Ramos (cell line): ENCODE measurements around the gene GRIK2.
"Not testable (repeated sequence)": the region's sequence is repeated elsewhere in the genome, so short reads cannot be mapped to it uniquely, and the experiment has no call there.

Experiments used
- in situ Hi-C: fragments of 300-500 bp; cut with MboI; formaldehyde crosslinking; loops from one replicate; pipeline ENCODE4 v1.14.3; 2022; ENCODE audit warnings: low sequenced_read_pairs; ENCODE audit not compliant: unreplicated experiment

GRIK2 gene

DNA sequence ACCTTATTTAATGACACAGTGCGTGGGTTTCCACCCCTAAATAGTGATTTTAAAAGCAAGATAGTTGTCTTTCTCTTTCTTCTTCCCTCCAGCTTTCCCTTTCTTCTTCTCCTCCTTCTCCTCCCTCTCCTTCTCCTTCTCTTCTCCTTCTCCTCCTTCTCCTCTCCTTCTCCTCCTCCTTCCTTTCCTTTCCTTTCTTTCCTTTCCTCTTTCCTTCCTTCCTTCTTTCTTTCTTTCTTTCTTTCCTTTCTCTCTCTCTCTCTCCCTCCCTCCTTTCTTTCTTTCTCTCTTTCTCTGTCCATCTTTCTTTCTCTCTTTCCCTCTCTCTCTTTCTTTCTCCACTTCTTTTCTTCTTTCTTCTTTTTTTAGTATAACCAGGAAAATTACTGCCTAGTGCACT, 670.6 kb downstream of the GRIK2 start:
- in situ Hi-C loops = no loop called here

DNA sequence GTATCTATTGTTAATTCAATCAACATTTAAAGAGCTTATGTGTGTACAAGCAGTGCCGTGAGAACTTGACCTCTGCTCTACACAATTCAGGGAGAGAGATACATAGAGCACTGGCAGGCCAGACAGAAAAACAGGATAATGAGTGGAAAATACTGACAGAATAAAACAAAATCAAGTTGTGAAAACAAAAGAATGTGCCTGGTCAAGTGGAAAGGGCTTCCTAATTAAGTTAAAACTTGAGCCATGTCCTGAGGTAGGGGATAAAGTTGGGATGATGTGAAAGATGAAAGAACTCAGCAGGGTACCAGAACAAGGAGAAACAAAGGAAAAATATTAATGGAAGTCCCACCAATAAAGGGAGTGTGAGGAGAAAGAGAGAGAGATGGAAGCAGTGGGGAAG, 672.8 kb downstream of the GRIK2 start:
- in situ Hi-C loops = no loop called here

DNA sequence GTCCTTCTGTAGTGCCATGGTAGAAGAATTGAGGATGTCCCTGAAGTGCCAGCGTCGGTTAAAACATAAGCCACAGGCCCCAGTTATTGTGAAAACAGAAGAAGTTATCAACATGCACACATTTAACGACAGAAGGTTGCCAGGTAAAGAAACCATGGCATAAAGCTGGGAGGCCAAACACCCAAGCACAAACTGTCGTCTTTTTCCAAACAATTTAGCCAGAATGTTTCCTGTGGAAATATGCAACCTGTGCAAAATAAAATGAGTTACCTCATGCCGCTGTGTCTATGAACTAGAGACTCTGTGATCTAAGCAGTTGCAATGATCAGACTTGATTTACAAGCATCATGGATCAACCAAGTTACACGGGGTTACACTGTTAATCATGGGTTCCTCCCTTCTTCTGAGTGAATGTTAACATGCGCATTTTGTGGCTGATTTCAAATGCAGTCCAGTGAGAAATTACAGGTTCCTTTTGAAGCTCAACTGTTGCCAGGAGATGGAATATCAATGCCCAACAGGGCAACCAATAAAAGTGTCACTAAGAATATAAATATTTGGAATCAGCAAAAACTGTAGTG, 674.9 kb downstream of the GRIK2 start:
- in situ Hi-C loops = no loop called here

DNA sequence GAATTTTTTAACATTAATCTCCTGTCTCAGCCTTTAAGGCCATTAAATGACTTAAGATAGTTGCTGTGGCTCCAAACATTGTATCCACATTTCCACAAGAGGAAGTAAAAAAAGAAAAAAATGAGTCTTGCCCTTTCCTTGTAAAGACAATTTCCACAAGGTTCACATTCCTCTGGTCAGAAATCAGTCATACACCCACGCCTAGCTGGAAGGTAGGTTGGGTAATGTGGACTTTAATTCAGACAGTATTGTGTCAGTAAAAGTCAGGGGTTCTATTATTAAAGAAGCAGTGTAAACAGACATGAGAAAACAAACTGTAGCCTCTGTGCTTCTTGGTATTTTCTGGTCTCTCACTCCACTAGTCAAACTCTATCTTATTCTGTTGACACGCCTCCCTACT, 682.0 kb downstream of the GRIK2 start:
- in situ Hi-C loops = no loop called here

DNA sequence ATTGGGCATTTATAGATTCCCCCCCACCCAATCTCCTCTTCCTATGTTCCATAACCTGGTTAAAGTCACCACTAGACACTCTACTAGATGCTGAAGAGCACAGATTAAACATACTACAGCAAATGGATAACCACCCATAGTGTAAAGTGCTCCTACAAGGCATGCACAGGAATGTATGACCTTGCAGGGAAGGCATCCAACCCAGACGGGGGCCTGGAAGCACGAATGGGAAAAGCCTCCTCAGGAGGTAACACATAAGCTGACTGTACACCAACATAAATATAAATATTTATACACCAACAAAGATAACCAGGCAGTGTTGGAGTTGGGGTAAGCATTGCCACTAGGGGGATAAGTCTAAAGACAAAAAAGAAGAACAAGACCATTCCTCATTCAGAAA, 691.7 kb downstream of the GRIK2 start:
- in situ Hi-C loops = no loop called here

DNA sequence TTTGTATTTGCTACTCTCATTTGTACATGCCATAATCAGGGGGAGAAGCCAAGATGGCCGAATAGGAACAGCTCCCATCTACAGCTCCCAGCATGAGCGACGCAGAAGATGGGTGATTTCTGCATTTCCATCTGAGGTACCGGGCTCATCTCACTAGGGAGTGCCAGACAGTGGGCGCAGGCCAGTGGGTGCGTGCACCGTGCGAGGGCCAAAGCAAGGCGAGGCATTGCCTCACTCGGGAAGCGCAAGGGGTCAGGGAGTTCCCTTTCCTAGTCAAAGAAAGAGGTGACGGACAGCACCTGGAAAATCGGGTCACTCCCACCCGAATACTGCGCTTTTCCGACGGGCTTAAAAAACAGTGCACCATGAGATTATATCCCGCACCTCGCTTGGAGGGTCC, 694.7 kb downstream of the GRIK2 start:
- in situ Hi-C loops = not testable (repeated sequence)

DNA sequence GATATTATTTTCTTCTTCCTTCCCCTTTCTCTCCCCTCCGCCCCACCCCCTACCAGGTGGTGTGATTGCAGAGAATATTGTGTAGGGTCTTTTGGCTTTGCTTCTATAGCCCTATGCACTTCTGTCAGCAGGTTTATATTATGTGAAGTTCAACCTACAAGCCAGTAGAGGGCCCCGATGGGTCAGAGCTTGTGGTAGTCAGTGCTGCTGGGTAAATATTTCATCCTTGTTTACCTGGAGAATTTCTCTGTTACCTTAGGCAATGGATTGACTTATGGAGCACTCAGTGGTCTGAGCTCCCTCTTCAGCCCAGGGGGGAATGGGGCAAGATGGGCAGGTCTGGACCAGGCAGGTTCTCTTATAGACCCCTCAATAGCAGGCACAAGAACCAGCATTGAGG, 720.9 kb downstream of the GRIK2 start:
- in situ Hi-C loops = no loop called here

DNA sequence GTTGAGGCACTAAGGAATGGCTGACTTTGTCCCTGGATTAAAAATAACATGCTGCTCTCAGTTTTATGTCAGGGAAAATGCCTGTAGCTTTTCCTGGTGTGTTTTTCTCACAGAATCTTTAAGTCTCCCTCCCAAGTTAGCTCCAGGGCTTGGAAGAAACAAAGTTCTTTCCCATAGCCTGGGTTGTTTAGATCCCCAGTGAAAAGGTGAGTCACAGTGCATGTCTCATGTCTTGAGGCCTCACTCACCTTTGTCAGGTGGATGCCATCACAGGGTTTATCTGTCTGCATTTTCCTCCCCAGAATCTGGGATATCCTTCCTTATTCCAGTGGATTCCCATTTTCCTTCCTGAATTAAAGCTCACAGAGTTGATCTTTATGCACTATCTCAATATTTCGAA, 722.4 kb downstream of the GRIK2 start:
- in situ Hi-C loops = no loop called here

DNA sequence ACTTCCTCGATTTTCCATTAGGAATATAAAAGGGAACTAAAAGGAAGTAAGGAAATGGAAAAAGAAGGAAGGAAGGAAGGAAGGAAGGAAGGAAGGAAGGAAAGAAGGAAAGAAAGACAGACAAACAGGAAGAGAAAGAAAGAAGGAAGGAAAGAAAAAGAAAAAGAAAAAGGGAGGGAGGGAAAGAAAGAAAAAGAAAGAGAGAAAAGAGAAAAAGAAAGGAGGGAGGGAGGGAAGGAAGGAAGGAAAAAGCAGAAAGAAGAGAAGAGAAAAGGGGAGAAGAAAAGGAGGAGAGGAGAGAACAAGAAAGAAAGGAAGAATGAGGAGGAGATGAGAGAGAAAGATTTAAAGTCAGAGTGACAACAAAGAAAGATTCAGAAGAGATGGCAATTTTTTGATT, 724.5 kb downstream of the GRIK2 start:
- in situ Hi-C loops = no loop called here
